AG09309 (cell line): ENCODE measurements around the gene RIN2.

ENCODE experiments used
- DNase-seq: peaks from one replicate; pipeline ENCODE4 v3.0.0-alpha.2; 2010; ENCODE audit warnings: low read depth
- H3K4me3 ChIP-seq: 2 replicates; pipeline ENCODE4 v1.5.1; 2011; ENCODE audit warnings: mild to moderate bottlenecking, low read depth, low read length, moderate library complexity; ENCODE audit not compliant: control insufficient read depth
- TF ChIP-seq, protein P1 (sequence below): IDR thresholded peaks from 2 replicates; pipeline ENCODE4 v1.5.1; 2011; ENCODE audit warnings: mild to moderate bottlenecking, low read depth, low read length, inconsistent platforms; ENCODE audit not compliant: insufficient read depth, control insufficient read depth; ENCODE audit errors: missing control alignments

The RIN2 gene

GRCh38 chr20:19780261-19780660, 22.2 kb downstream of the RIN2 start:
- TF ChIP-seq, protein P1, sequence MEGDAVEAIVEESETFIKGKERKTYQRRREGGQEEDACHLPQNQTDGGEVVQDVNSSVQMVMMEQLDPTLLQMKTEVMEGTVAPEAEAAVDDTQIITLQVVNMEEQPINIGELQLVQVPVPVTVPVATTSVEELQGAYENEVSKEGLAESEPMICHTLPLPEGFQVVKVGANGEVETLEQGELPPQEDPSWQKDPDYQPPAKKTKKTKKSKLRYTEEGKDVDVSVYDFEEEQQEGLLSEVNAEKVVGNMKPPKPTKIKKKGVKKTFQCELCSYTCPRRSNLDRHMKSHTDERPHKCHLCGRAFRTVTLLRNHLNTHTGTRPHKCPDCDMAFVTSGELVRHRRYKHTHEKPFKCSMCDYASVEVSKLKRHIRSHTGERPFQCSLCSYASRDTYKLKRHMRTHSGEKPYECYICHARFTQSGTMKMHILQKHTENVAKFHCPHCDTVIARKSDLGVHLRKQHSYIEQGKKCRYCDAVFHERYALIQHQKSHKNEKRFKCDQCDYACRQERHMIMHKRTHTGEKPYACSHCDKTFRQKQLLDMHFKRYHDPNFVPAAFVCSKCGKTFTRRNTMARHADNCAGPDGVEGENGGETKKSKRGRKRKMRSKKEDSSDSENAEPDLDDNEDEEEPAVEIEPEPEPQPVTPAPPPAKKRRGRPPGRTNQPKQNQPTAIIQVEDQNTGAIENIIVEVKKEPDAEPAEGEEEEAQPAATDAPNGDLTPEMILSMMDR: no peak

DNA sequence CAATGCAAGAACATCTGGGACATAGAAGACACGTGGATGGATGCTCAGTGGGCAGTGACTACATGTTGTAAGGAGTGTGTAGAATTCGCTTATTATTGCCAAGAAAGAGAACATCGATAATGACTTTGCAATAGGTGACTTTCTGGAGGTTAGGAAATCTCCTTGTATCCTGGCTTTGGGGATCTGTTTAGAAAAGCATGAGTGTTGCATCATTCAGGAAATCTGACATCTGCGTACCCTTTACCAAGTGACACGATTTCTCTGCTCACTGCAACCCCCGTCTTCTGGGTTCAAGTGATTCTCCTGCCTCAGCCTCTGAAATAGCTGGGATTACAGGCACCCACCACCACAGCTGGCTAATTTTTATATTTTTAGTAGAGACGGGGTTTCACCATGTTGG, 23.2 kb downstream of the RIN2 start:
- no peak for DNase-seq
- TF ChIP-seq, protein P1: no peak
- no peak overlapping the region for H3K4me3 ChIP-seq

More at GRCh38 chr20:19780261-19780660, 22.2 kb downstream of the RIN2 start:
- no peak for DNase-seq
- H3K4me3 ChIP-seq: no peak overlapping the region

- TF ChIP-seq, protein P1: no peak
- H3K4me3 ChIP-seq: no peak overlapping the region
- DNase-seq: no peak
Observed at GRCh38 chr20:19782669-19783068, 24.6 kb downstream of the RIN2 start.

- DNase-seq: no peak
- TF ChIP-seq, protein P1: no peak
Observed at GRCh38 chr20:19783966-19784401, 25.9 kb downstream of the RIN2 start.

GRCh38 chr20:19784511-19785172, 26.6 kb downstream of the RIN2 start:
- DNase-seq: peak; percentile 65
- TF ChIP-seq, protein P1: peak; percentile 68
- H3K4me3 ChIP-seq: no peak overlapping the region

More at GRCh38 chr20:19783966-19784401, 25.9 kb downstream of the RIN2 start:
- H3K4me3 ChIP-seq: no peak overlapping the region

DNA sequence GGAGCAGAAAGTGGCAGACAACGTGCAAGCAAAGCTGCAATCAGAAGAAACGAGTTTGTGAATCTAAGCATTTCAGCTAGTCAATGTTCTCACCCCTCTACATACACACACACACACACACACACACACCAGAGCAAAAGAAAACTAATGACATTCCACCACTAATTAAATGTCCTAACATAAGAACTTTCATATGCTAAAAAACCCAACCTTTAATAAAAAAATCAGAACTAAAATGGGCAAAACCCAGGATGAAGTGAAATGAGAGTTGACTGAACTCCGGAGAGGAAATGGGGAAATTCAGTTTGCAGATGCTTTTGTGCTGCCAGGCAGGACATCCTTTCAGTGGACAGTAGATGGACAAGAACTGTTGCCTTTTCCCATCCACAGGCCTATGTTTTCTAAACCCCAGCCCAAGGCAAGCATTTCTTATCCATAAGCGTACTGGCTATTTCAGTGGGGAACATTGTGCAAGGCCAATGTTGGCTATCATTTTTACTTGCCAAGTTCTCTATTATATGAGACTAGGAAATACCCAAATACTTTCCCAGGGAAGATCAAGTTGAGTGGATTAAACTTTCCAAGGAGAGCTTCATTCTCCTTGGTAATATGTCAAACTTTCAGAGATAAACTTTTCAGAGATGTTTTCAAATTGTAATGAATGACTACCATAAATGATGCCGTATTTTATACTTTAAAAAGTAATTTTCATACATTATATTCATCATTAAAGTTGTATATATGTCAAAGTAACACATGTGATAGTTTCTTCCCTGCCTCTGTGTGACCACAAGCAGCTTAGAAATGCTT, 27.3 kb downstream of the RIN2 start:
- DNase-seq: peak; percentile 70
- H3K4me3 ChIP-seq: no peak overlapping the region
- TF ChIP-seq, protein P1: no peak
